Transverse colon (tissue), 1 donor: ENCODE measurements around the gene GOLPH3.

Source experiments
- EP300 ChIP-seq: sonication (generic); formaldehyde crosslinking; IDR thresholded peaks from one replicate; pipeline ENCODE4 v1.6.1; 2017; ENCODE audit warnings: antibody characterized with exemption, low read depth
- POLR2A ChIP-seq: fragments of 450-650 bp; IDR thresholded peaks from one replicate; pipeline ENCODE4 v1.6.1; 2016; ENCODE audit warnings: antibody characterized with exemption, mild to moderate bottlenecking, moderate library complexity

GRCh38 chr5:32159328-32160072, 14.6 kb downstream of the GOLPH3 start:
- TF ChIP-seq POLR2A (no peak), EP300 (no peak)
